Embryonic facial prominence (tissue), 1 donor: ENCODE measurements around the gene TMEM219.
"Not testable (repeated sequence)": the region's sequence is repeated elsewhere in the genome, so short reads cannot be mapped to it uniquely, and the experiment has no call there.

Experiments
- DNase-seq: peaks from one replicate; pipeline ENCODE4 v3.0.0-alpha.2; 2016; ENCODE audit errors: extremely low spot score

The TMEM219 gene

DNA sequence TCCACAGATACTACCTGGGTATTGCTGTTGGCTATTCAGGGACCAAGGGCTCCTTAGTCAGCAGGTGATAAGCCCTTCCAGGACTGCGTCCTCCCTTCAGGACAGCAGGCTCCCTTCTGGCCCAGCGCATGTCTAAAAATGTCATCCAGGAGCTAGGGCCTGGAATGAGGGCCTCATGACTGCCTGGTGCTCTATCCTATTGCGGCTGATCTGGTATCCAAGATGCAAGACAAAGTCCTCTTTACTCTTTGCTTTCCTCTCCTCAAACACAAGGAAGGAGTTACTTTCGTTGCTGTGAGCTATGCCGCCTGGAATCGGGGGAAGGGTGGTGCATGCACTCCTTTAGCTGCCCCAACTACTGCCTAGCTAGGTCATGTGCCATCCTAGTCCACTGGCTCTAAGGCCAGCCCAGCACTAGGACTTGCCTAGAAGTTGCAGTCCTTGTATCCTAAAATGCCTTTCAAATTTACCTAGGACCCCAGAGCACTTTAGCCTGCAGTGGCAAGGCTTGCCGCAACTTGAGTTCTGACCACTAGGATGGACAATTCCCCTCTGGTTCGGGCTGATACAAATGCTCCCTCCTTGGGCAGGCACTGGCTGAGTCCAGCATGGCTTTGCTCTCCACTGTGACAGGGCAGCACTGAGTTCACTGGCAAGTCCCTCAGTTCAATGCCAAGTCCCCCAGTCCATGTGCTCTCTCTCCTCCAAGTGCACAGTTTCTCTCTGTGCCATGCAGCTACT is 10.1 kb upstream of the TMEM219 start:
- no peak for DNase-seq

DNA sequence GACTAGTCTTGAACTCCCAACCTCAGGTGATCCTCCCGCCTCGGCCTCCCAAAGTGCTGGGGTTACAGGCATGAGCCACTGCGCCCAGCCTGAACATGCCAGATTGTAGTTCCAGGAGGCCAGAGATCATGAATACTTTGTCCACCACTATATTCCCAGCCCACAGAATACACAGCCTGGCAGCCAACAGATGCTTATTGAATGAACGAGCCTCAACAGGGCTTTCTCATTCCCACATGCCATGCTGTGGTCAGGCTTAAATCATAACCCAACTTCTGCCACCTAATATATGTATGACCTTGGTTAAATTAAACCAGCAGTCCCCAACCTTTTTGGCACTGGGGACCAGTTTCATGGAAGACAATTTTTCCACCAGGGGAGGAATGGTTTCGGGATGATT is 3.1 kb upstream of the TMEM219 start:
- no peak for DNase-seq

- DNase-seq: no peak
Observed at GRCh38 chr16:29959293-29959692, 2.6 kb upstream of the TMEM219 start.

DNA sequence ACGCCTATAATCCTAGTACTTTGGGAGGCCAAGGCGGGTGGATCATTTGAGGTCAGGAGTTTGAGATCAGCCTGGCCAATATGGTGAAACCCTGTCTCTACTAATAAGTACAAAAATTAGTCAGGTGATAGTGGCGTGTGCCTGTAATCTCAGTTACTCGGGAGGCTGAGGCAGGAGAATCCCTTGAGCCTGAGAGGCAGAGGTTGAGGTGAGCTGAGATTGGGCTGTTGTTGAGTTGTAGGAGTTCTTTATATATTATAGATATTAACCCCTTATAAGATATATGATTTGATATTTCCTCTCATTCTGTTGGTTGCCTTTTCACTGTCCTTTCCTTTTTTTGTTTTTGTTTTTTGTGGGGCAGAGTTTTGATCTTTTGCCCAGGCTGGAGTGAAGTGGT is 2.1 kb upstream of the TMEM219 start:
- DNase-seq: not testable (repeated sequence)

DNA sequence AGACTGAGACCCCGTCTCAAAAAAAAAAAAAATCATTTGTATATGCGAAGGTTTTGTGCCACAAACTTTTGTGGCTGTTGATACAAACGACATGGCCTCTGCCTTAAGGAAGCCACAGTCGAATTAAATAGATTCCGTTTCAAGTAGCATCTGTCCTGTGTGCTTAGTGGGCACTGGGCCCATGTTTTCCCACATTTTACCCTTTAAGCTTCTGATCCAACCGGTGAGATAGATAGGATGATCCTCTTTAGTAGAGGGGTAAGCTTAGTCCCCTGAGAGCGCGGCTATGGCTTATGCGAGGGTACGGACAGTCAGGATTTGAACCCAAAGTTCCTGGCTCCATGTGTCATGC is 776 bp upstream of the TMEM219 start:
- DNase-seq: no peak

GRCh38 chr16:29962344-29962994 is 590 bp downstream of the TMEM219 start:
- no peak for DNase-seq

DNA sequence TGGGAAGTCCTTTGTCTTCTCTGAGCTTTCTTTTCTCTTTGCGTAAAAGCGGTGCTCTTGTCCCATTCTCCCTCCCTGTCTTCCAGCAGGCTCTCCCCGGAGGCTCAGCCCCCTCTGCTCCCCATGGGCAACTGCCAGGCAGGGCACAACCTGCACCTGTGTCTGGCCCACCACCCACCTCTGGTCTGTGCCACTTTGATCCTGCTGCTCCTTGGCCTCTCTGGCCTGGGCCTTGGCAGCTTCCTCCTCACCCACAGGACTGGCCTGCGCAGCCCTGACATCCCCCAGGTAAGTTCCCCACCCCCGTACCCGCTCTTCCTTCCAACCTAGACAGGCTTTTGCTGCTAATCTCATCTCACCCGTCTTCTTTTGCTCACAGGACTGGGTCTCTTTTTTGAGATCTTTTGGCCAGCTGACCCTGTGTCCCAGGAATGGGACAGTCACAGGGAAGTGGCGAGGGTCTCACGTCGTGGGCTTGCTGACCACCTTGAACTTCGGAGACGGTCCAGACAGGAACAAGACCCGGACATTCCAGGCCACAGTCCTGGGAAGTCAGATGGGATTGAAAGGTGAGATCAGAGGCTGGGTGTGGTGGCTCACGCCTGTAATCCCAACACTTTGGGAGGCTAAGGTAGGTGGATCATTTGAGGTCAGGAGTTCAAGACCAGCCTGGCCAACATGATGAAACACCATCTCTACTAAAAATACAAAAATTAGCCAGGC is 1.3 kb downstream of the TMEM219 start:
- DNase-seq: no peak

- no peak for DNase-seq
Observed at GRCh38 chr16:29968205-29968604, 6.3 kb downstream of the TMEM219 start.

DNA sequence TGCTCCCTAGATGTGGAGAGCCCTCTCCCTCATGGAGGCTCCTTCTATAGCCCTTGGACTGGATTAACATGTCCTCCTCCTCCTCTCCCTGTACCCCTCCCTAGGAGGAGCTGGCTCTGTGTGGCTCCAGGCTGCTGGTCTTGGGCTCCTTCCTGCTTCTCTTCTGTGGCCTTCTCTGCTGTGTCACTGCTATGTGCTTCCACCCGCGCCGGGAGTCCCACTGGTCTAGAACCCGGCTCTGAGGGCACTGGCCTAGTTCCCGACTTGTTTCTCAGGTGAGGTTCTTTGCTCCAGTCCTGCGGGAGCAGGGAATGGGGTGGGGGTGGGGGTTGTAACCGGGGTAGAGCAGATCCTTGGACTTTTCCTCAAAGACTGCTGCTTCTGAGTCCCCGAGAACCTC is 9.4 kb downstream of the TMEM219 start:
- no peak for DNase-seq

DNA sequence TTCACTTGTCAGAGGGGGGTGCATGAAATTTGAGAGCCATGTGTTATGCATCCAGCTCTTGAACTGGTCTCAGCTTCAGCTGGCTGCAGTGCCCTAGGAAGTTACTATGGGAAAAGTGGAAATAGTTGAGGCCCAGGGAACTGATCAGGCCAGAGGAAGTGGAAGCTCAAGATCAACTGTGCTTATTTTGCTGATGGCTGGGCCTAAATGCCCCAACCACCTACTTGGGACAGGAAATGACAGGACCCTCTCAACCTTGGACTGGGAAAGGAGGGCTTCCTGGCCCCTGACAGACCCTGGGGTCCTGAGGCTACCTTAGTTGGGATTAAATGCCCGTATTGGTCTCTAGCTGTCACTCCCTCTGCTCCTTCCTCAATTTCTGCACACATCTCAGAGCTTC is 10.6 kb downstream of the TMEM219 start:
- no peak for DNase-seq

DNA sequence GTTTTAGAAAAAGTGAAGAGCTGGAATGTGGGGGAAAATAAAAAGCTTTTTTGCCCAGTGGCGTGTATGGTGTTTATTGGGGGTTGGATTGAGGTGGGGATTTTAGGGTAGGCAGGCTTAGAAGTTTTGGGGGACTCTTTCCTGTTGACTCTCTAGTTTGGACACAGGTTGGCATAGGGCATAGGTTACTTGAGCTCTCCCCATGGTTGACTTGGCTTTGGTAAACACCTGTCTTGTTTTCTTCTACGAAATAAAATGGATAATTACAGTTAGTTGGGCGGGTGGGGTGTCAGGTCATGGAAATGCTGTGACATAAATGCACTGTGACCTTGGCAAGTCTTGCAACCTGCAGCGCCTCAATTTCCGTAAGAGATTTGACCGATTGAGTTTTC is 11.1 kb downstream of the TMEM219 start:
- DNase-seq: no peak

- peak; percentile 97 for DNase-seq
Observed at GRCh38 chr16:29973384-29974246, 11.7 kb downstream of the TMEM219 start, which contains the start of gene TAOK2. Gene TAOK2, plus strand, starts transcription at chr16:29973868. Its CDS starts 3,905 bp downstream, at chr16:29977773.

DNA sequence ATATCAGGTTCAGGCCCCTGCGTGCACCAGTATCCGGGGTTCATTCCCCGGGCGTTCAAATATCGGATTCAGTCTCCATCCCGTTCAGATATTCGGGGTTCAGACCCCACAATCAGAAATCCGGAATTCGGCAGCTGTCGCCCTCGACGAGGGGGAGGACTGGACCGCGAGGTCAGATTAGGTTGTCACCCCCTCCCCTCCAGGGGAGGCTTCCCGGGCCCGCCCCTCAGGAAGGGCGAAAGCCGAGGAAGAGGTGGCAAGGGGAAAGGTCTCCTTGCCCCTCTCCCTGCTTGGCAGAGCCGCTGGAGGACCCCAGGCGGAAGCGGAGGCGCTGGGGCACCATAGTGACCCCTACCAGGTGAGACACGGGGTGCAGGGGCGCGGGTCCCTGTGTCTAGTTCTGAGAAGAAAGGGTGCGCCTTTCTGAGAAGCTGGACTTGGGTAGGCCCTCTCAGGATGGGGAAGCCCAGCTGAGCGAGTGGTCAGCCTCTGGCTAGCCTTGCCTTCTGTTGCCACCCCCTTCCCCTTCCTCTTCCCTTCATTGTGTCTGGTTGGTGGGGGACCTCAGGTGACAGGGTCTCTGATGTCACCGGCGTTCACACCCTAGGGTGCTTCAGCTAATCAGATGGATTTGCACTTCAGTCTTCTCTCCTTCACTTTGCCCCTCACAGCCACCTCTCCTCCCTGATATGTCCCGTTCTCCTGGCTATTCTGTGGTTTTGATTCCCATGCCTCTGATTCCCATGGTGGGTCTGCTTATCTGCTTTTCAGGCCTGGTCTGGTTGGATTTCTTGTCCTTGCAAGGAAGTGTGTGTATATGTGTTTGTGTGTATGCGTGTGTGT is 12.6 kb downstream of the TMEM219 start:
- DNase-seq: no peak

DNA sequence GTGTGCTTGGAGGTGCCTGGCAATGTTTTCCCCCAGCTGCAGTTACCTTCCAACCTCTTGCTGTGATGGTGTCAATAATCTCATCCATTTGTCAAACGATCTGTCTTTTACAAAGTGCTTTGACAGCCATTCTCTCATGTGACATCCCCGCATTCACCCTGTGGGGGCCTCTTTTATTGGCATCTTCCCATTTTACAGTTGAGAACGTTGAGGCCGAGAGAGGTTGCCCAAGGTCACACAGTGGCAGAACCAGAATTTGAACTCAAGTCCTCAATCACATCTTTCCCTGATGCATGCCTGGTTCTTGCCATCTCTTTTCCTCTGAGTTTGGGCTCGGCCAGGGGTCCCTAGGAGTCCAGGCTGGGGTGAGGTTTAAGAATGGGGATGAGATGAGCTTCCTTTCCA is 13.3 kb downstream of the TMEM219 start:
- no peak for DNase-seq

DNA sequence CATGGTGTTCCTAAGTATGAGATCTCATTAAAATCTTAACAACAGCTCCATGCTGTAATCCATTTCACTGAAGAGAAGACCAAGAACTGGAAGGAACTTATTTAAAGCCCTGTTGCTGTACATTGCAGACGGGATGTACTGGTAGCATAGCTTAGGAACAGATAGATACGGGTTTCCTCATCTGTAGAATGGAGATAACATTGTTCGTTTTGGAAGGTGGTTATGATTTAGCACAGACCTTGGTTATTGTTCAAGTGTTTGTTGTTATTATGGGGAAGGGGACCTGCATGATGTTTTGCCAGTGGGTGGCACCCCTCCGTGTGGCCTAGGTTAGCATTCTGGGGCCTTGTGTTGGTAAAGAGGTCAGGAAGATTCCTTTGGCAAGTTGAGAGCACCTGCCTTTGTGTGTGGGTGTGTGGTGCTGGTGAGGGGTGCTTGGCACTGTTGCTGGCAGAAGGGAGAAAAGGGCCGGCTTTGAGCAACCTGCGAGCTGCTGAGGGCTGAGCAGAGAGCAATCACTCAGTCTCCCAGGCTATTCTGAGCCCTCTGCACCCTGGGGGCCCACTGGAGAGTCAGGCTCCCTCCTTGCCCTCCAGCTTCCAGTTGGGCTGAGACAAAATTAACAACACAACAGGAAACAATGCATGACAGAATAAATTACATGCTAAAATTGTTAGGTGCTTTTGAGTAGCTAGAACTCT is 14.1 kb downstream of the TMEM219 start:
- no peak for DNase-seq

DNA sequence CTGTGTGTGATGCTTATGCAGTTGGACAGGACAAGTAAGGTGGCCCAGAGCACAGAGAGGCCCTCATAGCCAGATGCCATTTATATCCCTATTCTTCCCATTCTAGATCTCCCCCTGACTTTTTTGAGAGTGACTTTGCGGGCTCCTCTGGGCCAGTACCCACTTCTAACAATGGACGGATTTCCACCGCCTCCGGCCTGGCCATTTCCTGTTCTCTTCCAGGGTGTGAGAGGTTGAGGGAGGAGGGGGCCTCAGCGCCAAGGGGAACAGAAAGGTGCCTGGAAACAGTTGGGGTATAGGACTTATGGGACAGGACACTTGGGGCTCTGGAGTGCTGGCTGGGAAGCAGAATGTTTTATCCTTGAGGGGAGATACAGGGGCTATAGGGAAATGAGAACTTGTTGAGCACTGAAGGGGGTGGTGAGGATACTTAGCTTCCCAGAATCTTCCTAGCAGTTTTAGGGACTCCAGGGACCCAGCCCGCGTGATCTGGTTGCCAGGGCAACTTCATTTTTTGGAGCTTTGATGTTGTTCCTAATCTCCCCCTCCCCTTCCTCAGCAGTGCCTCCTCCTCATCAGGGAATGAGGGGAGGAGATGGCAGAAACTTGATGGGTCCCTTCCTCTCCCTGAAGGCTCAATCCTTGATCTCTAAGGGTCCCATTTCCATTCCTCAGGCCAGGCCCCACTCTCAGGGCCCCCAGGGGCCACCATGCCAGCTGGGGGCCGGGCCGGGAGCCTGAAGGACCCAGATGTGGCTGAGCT is 15.4 kb downstream of the TMEM219 start:
- DNase-seq: no peak

GRCh38 chr16:29978081-29978480 is 16.2 kb downstream of the TMEM219 start:
- no peak for DNase-seq

DNA sequence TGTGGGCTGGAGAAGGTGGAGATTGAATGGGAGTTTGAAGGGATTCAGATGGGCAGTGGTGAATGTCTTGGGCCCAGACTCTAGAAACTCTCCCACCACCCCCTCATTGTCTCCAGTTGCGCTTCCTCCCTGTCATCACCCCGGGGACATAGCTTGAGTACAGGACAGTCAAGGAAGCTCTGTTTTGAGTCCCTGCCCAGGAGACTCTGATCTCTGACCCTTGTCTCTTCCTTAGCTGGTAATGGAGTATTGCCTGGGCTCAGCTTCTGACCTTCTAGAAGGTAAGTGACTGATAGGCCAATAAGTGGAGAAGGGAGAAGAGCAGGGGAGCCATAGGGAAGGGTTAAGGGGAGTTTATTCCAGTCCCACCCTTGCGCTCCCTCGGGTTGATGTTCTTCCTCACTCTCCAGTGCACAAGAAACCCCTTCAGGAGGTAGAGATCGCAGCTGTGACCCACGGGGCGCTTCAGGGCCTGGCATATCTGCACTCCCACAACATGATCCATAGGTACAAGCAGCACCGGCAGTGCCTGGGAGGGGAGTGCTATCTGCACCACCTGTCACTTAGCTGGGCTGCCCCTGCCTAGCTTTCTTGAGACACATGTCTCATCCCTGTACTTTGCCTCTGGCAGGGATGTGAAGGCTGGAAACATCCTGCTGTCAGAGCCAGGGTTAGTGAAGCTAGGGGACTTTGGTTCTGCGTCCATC is 16.8 kb downstream of the TMEM219 start:
- no peak for DNase-seq
